Fibroblast of villous mesenchyme (primary cell): Measurements from ENCODE around the gene KRT9. TPM values are rescaled to one million over a fixed set of nuclear protein-coding genes. Genes with fewer than 3 reads are reported as not detected.
A peak's percentile ranks its signal among the peaks of the same experiment; 100 is the strongest.

Experiments
- DNase-seq: peaks from one replicate; pipeline ENCODE4 v3.0.0-alpha.2; 2010; ENCODE audit warnings: low read depth
- H3K4me3 ChIP-seq: 2 replicates; pipeline ENCODE4 v1.5.1; 2011; ENCODE audit warnings: low read depth, mild to moderate bottlenecking, low read length
- CTCF ChIP-seq: IDR thresholded peaks from 2 replicates; pipeline ENCODE4 v1.5.1; 2012; ENCODE audit warnings: low read depth, mild to moderate bottlenecking, low read length; ENCODE audit not compliant: insufficient read depth
- total RNA-seq: library from RNA; depleted of rRNA; stranded (reverse); fragments of >200 nt; gene quantifications from 2 replicates; pipeline ENCODE4 v1.2.3, GENCODE V29; 2012

KRT9 gene
- total RNA-seq, 1 donor = not detected

DNA sequence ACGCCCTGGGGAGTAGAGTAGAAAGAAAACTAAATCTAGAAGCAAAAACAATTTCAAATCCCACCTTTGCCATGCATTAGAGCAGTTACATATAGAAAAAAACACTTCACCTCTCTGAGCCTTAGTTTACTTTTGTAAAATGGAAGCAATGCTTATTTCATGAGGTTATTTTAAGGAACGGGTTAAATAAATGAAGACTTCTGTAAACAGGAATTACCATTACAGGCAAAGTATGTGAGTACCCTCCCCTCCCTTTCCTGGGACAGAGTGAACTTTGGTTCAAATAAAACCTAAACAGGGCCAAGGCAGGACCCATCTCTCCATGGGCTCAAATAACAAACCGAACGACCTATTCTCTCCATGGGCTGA, 48.6 kb downstream of the KRT9 start:
- H3K4me3 ChIP-seq = no peak overlapping the region
- DNase-seq = no peak
- no peak for TF ChIP-seq CTCF

- TF ChIP-seq CTCF = no peak
- no peak overlapping the region for H3K4me3 ChIP-seq
- DNase-seq = no peak
These were observed 49.3 kb downstream of the KRT9 start for GRCh38 chr17:41522301-41523224.

- H3K4me3 ChIP-seq = no peak overlapping the region
- TF ChIP-seq CTCF = no peak
- peak; percentile 53 for DNase-seq
These were observed 50.1 kb downstream of the KRT9 start for GRCh38 chr17:41521574-41522261.

GRCh38 chr17:41520821-41521521, 50.9 kb downstream of the KRT9 start:
- no peak for TF ChIP-seq CTCF
- DNase-seq = no peak
- no peak overlapping the region for H3K4me3 ChIP-seq

- no peak for DNase-seq
- no peak overlapping the region for H3K4me3 ChIP-seq
- no peak for TF ChIP-seq CTCF
These were observed 52.2 kb downstream of the KRT9 start for GRCh38 chr17:41519501-41520224.

GRCh38 chr17:41518789-41519449, 52.9 kb downstream of the KRT9 start, which contains the start of gene KRT15:
TSS of gene KRT15 (minus strand) at chr17:41518890. CDS start at chr17:41518827, 63 bp downstream.
- no peak for TF ChIP-seq CTCF
- no peak for DNase-seq
- H3K4me3 ChIP-seq = no peak within 1 kb of the TSS
